GM12875 (cell line): Measurements from ENCODE around the gene LRRC74B.

Source experiments
- H3K4me3 ChIP-seq: one replicate; pipeline ENCODE4 v1.5.1; 2011; ENCODE audit warnings: low read depth, low read length, control low read depth
- CTCF ChIP-seq: IDR thresholded peaks from 2 replicates; pipeline ENCODE4 v1.5.1; 2011; ENCODE audit warnings: low read depth, mild to moderate bottlenecking, control low read depth, inconsistent platforms, low read length, moderate library complexity, borderline replicate concordance; ENCODE audit not compliant: insufficient read depth

LRRC74B gene

DNA sequence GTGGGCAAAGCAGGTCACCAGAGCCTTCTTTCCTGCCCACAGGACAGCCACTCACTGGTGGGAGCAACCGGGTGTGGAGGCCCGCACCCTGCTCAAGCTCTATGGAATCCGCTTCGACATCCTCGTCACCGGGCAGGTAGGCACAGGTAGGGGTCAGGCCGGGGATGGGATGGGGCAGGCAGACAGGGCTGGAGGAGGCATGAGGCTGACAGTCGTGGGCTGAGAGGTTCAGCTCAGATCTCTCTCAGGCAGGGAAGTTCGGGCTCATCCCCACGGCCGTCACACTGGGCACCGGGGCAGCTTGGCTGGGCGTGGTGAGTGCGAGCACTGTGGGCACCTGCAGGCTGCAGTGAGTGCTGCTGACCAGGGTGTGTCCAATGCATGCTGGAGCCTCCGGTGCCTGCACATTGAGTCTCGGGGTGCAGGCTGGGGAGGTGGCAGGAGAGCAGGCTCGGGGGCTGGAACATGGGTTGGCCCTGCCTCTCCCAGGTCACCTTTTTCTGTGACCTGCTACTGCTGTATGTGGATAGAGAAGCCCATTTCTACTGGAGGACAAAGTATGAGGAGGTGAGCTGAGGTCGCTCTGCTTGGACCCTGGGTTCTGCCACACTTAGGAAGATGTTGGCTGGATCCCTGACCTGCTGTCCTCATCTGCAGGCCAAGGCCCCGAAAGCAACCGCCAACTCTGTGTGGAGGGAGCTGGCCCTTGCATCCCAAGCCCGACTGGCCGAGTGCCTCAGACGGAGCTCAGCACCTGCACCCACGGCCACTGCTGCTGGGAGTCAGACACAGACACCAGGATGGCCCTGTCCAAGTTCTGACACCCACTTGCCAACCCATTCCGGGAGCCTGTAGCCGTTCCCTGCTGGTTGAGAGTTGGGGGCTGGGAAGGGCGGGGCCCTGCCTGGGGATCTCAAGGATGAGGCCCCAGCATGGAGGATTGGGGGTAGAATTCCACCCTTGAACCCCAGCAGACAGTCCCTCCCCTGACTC, 19.7 kb upstream of the LRRC74B start:
- no peak overlapping the region for H3K4me3 ChIP-seq
- no peak for TF ChIP-seq CTCF

GRCh38 chr22:21026783-21027692, 18.7 kb upstream of the LRRC74B start:
- no peak for TF ChIP-seq CTCF
- no peak overlapping the region for H3K4me3 ChIP-seq

DNA sequence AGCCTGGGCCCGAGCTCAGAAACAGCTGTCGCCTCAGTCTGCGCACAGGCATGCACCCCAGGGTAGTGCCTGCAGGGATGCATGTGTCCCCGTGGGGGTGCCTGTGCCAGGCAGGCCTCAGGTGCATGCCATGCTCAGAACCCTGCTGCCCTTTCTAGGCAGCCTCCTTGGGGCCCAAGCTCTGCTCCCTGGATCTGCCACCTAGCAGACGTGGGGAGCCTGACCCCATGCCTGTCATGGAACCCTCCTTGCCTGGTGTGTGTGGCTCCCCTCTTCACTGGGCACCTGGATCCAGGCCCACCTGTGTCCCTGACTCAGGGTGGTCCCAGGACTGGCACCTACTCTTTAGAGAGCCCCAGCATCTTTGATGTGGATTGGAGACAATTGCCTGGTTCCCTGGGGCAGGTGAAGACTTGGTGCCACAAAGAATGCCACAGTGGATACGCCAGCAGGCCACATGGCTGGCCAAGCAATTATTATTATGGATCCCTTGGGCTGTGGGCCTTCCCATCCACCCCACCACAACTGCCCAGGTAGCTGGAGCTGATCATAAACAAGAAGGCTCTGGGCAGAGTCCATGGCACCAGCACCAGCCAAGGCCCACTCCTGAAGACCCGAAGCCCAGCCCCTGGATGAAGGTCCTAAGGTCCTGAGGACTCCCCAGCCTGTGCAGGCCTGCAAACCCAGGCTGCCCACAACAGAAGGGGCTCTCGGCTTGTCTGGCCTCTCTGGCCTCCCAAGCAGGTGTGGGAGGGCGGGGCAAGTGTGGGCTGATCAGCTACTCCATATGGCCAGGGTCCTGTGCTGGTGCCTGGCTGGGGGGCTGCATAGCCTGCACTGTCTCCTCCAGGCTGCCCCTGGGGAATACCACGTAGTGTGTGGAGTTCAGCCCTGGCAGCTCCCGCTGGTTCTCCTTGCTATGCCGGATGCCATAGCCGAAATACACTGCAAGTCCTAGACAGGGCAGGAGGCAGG, 17.2 kb upstream of the LRRC74B start:
- TF ChIP-seq CTCF = no peak
- no peak overlapping the region for H3K4me3 ChIP-seq

DNA sequence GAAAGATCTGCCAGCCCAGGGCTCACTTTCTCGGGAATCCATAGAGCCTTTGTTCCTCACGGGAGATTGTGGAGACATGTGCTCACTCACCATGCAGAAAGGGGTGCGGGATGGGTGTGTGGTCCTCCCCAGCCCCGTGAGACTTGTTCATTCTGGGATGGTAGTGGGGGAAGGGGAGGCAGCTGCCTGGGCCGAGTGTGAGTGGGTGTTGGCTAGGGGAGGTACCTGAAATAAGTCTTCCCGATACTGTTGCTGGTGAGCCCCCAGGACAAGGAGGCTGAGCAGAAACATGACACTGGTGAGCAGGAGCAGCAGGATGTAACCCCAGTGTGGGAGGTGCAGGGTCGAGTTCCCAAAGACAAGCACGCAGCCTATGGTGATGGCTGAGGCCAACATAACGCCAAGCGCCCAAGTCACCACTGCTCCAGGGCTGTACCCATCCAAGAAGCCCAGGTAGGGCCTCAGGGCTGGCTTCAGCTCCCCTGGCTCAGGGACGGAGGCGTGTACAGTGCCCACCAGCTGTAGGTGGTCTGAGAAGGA, 16.2 kb upstream of the LRRC74B start:
- H3K4me3 ChIP-seq = no peak overlapping the region
- TF ChIP-seq CTCF = no peak

GRCh38 chr22:21030032-21030431, 15.7 kb upstream of the LRRC74B start:
- H3K4me3 ChIP-seq = no peak overlapping the region
- TF ChIP-seq CTCF = no peak

GRCh38 chr22:21030621-21031544, 14.9 kb upstream of the LRRC74B start:
- H3K4me3 ChIP-seq = no peak overlapping the region
- TF ChIP-seq CTCF = no peak
